GM18505 (cell line): ENCODE results near the gene MARK4.
"Not testable (repeated sequence)": the region's sequence is repeated elsewhere in the genome, so short reads cannot be mapped to it uniquely, and the experiment has no call there.

Experiments
- ATAC-seq: cut with Tn5 transposase; IDR thresholded peaks from one replicate; pipeline ENCODE4 v1.9.1; 2021; ENCODE audit not compliant: unreplicated experiment
- POLR2A ChIP-seq: IDR thresholded peaks from 4 replicates; pipeline ENCODE4 v1.6.1; 2011; ENCODE audit warnings: borderline replicate concordance; ENCODE audit not compliant: insufficient read depth, insufficient read length; ENCODE audit errors: extremely low read depth

Gene MARK4

DNA sequence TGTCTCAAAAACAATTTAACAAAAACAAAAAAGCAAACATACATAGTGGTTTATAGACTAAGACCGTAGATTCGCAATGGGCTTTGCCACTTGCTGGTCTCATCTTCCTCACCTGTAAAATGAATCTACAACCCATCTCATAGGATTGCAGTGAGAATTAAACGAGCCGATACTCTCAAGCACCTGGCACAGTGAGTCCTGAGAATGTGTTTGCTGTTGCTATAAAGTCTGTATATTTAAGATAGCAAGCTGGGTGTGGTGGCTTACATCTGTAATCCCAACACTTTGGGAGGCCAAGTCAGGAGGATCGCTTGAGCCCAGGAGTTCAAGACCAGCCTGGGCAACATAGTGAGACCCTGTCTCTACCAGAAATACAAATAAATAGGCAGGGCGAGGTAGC, 28.3 kb upstream of the MARK4 start:
- no peak for ATAC-seq
- TF ChIP-seq POLR2A, result no peak

DNA sequence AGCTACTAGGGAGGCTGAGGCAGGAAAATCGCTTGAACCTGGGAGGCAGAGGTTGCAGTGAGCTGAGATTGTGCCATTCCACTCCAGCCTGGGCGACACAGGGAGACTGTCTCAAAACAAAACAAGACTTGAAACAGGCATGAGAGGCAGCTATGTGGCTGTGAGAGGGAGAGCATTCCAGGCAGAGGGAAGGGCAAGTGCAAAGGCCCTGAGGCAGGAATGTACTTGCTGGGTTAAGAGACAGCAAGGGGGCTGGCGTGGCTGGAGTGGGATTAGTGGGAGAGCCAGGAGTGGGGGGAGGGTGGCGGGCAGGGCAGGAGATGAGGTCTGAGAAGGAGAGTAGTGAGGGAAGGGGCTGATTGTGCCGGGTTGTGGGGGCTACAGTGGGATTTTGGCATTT, 27.2 kb upstream of the MARK4 start:
- ATAC-seq, result no peak
- TF ChIP-seq POLR2A, result no peak

DNA sequence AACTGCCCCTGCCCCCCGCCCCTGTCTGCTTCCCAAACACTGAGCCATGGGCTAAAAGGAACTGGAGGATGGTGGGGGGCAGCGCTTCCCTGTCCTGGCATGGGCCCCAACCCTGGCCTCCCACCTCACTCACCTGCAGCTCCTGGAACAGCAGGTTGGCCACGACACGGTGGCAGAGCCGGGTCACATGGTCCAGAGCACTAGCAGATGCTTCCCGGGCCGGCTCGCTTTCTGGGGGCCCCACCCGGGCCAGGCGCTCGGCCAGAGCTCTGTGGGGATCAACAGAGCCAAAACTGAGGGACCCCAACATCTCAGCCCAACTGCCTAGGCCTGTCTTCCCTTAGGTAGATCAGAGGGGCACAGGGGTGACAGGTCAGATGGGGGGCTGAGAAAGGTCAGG, 26.4 kb upstream of the MARK4 start:
- no peak for TF ChIP-seq POLR2A
- ATAC-seq, result no peak

DNA sequence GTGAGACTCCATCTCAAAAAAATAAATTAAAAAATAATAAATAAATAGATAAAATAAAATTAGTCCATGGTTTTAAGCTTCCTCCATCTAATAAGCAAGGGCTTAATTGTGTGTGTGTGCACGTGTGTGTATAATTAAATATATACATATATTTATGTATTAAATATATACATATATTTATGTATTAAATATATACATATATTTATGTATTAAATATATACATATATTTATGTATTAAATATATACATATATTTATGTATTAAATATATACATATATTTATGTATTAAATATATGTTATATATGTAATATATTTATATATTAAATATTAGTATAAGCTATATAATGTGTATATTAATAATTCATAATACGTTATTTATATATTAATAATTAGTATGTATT, 22.0 kb upstream of the MARK4 start:
- not testable (repeated sequence) for ATAC-seq

DNA sequence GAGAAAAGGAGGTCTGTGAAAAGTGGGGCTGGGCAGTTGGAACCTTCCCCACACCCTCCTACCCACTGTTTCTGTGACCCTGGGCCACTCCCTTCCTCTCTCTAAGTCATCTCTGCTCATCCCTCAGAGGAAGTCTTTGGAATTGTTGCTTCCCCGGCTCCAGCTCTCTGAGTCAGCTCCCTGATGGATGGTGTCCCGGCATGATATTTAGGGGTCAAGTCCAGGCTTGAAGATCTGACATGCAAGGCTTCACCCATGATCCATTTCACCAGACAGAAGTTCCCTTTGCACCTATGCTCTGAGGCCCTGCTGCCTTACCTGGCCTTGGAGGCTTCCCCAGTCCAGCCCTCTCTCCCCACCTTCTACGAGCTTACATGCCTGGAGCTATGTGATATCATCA, 19.2 kb upstream of the MARK4 start:
- ATAC-seq, result no peak
- TF ChIP-seq POLR2A, result no peak

DNA sequence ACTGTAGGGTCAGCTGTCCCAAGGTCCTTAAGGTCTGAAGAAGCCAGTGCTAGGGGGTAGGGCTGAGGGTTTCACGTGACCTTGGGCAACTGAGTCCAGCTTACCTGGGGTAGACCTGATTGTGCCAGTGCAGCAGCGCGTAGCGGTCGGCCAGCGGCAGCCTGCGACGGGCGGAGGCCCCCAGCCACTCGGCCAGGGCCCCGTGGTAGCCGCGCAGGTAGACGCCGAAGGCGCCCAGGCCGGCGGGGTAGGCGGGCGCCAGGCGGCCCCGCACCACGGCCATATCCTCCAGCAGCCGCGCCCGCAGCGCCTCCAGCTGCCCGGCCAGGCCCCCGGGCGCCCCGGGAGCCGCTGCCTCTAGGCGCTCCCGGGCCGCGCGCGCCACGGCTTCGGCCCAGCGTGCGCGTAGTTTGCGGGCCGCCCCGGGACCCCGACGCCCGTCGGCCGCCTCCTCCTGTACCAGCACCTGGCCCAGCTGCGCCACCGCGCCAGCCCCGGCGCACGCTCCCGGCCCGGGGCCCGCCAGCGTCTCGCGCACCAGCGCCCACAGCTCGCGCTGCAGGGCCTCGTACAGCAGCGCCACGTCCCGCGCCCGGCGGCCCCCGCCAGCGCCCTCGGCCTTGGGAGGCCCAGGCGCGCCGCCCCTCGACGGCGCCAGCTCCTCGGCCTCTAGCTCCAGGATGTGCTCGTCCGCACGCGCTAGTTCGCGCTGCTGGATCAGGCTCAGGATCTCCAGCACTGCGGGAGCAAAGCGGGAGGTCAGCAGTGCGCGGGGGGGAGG, 16.8 kb upstream of the MARK4 start:
- no peak for ATAC-seq
- TF ChIP-seq POLR2A, result no peak

DNA sequence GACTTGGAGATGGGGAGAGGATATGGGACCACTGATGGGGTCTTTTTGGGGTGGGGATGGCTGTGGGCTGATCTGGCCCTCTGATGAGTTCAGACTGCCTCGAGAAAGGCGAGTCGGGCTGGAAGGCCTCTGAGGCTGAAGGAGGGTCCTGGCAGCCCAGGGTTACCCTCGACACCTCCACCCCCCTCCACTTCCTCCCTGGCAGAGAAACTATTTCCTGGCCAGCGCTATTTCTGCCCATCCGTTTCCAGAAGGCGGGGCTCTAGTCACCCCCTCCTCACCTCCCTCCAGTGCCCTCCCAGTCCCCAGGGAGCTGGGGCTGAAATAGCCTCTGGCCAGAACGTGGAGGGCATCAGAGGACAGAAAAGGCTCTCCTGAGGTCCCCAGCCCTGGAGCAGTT, 15.6 kb upstream of the MARK4 start:
- TF ChIP-seq POLR2A, result no peak
- no peak for ATAC-seq

DNA sequence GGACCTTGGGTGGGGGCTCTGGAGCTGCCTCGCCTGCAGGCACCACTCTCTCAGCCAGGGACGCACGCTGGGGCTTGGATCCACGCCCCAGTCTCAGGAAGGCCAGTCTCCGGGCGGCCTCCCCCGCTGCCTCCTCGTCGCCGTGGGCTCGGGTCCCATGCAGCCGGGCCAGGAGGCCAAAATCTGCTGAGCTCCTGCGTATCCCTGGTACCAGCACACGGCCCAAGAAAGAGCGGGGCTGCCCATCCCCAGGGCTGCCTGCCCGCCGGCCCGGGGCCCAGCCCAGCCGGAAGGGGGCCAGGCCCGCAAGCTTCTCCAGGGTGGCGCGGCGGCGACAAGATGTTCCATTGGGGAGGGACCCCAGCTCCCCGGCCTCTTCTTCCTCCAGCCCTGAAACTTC, 12.5 kb upstream of the MARK4 start:
- TF ChIP-seq POLR2A, result no peak
- ATAC-seq, result no peak

DNA sequence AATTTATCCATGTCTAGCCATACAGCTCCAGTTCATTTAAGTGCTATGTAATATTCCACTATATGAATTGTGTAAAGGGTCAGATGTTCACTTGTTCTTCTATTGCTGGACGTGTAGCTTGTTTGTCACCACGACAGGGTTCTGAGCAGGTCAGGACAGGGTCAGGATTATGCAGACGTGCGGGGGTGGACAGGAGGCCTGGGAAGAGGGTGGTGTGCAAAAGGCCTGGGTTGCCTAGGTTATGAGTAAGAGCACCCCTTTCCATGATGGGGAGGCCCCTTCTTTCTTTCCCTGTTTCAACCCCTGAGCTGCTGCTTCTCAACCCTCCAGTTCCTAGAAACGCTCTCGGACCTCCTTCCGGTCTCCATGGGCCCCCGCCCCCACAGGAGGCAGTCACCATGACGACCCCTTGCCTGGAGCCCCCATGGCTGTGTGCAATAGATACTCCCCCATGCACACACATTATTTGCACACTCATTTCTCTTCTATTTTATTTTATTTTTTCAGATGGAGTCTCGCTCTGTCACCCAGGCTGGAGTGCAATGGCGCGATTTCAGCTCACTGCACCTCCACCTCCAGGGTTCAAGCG, 7.8 kb upstream of the MARK4 start:
- TF ChIP-seq POLR2A, result no peak
- ATAC-seq, result no peak

DNA sequence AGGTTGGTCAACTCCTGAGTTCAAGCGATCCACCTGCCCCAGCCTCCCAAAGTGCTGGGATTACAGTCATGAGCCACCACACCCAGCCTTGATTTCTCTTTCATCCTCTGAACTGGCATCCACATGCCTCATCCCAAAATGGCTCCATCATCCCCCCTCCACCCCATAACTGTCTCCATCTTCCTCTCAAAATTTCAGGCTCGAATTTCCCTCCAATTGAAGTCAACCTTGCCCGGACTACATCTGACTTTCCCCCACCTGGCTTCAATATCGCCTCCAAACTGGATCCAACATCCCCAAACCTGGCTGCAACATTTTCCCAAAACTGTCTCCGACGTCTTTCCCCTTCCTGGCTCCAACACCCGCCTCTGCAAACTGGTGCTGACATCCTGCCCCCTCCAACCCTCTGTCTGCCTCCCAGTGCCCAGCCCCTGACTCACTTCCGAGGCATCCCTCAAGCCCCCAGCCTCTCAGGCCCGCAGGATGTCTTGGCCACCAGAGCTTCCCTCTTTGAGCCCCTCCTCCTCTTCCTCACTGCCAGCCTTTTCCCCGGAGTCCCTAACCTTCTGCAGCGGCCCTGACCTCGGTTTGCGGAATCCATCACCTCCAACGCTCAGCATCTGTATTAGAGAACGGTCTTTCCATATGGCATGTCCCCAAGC, 6.8 kb upstream of the MARK4 start:
- no peak for TF ChIP-seq POLR2A
- ATAC-seq, result no peak

DNA sequence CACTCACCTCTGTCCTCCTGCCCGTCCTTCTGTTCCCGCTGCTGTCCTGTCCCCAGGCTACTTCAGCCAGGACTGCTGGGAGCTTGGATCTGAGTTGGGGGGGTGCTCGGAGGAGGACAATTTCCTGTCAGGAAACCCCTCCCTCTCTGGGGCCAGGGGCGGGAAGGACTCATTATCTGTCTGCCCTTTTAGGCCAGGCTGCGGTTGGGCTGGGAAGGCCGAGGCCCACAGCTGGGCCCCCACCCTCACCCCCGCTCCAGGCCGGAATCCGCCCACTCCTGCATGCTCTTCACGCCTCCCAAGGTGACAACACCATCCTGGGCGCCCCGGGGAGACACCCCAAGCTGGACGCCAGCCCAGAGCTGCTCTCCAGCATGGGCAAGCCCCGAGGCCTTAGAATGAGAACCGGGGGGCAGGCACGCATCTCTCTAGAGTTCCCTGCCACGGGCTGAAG, 5.7 kb upstream of the MARK4 start, which contains the start of gene EXOC3L2:
TSS of gene EXOC3L2 (minus strand) at position 74 of the 454 bp plus-strand sequence. CDS start 6,362 bp downstream, outside the sequence.
- TF ChIP-seq POLR2A, result no peak
- ATAC-seq, result no peak

DNA sequence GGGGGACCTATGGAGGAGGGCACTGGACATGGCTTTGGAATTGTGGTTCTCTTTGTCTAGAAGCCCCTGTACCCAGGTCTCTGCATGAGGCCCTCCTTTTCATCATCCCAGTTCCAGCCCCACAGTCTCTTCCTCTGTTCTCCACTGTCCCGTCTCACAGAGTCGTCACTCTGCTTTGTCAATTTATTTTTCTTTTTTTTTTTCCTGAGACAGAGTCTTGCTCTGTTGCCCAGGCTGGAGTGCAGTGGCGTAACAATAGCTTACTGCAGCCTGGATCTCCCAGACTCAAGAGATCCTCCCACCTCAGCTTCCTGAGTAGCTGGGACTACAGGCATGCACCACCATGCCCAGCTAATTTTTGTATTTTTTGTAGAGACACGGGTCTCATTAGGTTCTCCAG, 5.2 kb upstream of the MARK4 start:
- no peak for TF ChIP-seq POLR2A
- no peak for ATAC-seq

DNA sequence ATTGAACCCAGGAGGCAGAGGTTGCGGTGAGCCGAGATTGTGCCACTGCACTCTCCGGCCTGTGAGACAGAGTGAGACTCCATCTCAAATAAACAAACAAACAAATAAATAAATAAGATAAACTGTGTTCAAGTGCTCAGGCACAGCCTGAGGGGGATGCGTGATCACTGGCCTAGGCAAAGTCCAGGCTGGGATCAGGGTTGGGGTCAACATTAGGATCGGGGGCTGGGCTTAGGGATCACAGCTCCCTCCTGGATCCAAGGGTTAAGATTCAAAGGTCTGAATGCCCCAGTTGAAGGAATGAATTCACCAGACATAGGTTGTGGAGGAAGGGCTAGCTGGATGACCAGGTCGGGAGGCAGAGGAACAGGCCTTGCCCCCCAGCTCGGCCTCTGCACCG, 3.9 kb upstream of the MARK4 start:
- no peak for ATAC-seq
- TF ChIP-seq POLR2A, result no peak
